HepG2 (cell line): ENCODE measurements around the gene PPP3CB. TPM values are rescaled to one million over a fixed set of nuclear protein-coding genes. Genes with fewer than 3 reads are reported as not detected.

Experiments used
- ATM ChIP-seq: fragments of 450-650 bp; IDR thresholded peaks from 2 replicates; pipeline ENCODE4 v1.7.1; 2017; ENCODE audit warnings: mild to moderate bottlenecking, borderline replicate concordance
- IRF9 ChIP-seq: sonication (generic); formaldehyde crosslinking; IDR thresholded peaks from 2 replicates; pipeline ENCODE4 v1.8.0; 2022; ENCODE audit warnings: missing genetic modification reagents, mild to moderate bottlenecking, borderline replicate concordance
- KLF13 ChIP-seq: sonication (generic); formaldehyde crosslinking; IDR thresholded peaks from 2 replicates; pipeline ENCODE4 v1.4.0; 2020; ENCODE audit warnings: mild to moderate bottlenecking, missing genetic modification reagents
- KLF6 ChIP-seq: IDR thresholded peaks from 2 replicates; pipeline ENCODE4 v1.8.0; 2016; ENCODE audit warnings: missing biosample characterization, missing genetic modification reagents
- MIER3 ChIP-seq: IDR thresholded peaks from 2 replicates; pipeline ENCODE4 v1.6.1; 2016; ENCODE audit warnings: missing compliant biosample characterization, borderline replicate concordance
- XBP1 ChIP-seq: sonication (generic); formaldehyde crosslinking; IDR thresholded peaks from 2 replicates; pipeline ENCODE4 v1.5.0; 2020; ENCODE audit warnings: missing genetic modification reagents
- ZFP62 ChIP-seq: sonication (generic); formaldehyde crosslinking; IDR thresholded peaks from 2 replicates; pipeline ENCODE4 v1.4.0; 2020; ENCODE audit warnings: missing genetic modification reagents
- ZNF121 ChIP-seq: sonication (generic); formaldehyde crosslinking; IDR thresholded peaks from 2 replicates; pipeline ENCODE4 v1.5.0; 2020; ENCODE audit warnings: mild to moderate bottlenecking, missing genetic modification reagents
- ZNF280D ChIP-seq: sonication (generic); formaldehyde crosslinking; IDR thresholded peaks from 2 replicates; pipeline ENCODE4 v1.5.1; 2020; ENCODE audit warnings: mild to moderate bottlenecking, missing genetic modification reagents
- ZNF468 ChIP-seq: sonication (generic); formaldehyde crosslinking; IDR thresholded peaks from 2 replicates; pipeline ENCODE4 v1.8.0; 2022; ENCODE audit warnings: mild to moderate bottlenecking, moderate library complexity, missing genetic modification reagents
- ZNF788 ChIP-seq: sonication (generic); formaldehyde crosslinking; IDR thresholded peaks from 2 replicates; pipeline ENCODE4 v1.5.0; 2020; ENCODE audit warnings: mild to moderate bottlenecking, missing genetic modification reagents, borderline replicate concordance
- ZNF850 ChIP-seq: sonication (generic); formaldehyde crosslinking; conservative IDR thresholded peaks from 2 replicates; pipeline ENCODE4 v1.9.0; 2021; ENCODE audit warnings: mild to moderate bottlenecking, missing genetic modification reagents
- ZSCAN9 ChIP-seq: IDR thresholded peaks from 2 replicates; pipeline ENCODE4 v1.6.1; 2016; ENCODE audit warnings: borderline replicate concordance
- polyA plus RNA-seq, 8 experiments: library from polyadenylated mRNA; depleted of rRNA in 3 of 8; stranded (reverse) in 7 of 8; unstranded in 1 of 8; fragments of >200 nt; fragmentation: Illumina TruSeq in 4 of 8; extraction: Trizol in 4 of 8; gene quantifications; 2 replicates each; pipeline versions ENCODE4 v1.2.1 to v1.2.3, GENCODE V29; 2011 to 2016; ENCODE audit warnings: low read depth in 4 of 8, missing spikeins in 1 of 8, mixed read lengths in 1 of 8; ENCODE audit not compliant: insufficient read depth in 1 of 8
- total RNA-seq, 5 experiments: library from RNA; depleted of rRNA; stranded (reverse); fragments of >200 nt; fragmentation: Illumina TruSeq; extraction: Trizol; gene quantifications; 2 replicates each; pipeline ENCODE4 v1.2.3, GENCODE V29; 2016; ENCODE audit warnings: low read depth in 1 of 5
- TF ChIP-seq, protein P1 (sequence below): IDR thresholded peaks from 2 replicates; pipeline ENCODE4 v1.6.1; 2012; ENCODE audit warnings: low read length, improper control_type of control experiment
- TF ChIP-seq, protein P2 (sequence below): sonication (generic); formaldehyde crosslinking; IDR thresholded peaks from 2 replicates; pipeline ENCODE4 v1.4.0; 2020; ENCODE audit warnings: missing genetic modification reagents, borderline replicate concordance
- TF ChIP-seq, protein P3 (sequence below): sonication (generic); formaldehyde crosslinking; IDR thresholded peaks from 2 replicates; pipeline ENCODE4 v1.8.0; 2022; ENCODE audit warnings: missing genetic modification reagents, mild to moderate bottlenecking, inconsistent platforms, borderline replicate concordance

PPP3CB gene
- total and polyA plus RNA-seq, 2 of the 13 experiments (the other 11 are each of a cell fraction or from before 2014, with no cell fraction given): 8.7 to 11.4 TPM

- TF ChIP-seq XBP1 (no peak), ZNF788 (CRISPR knock-in tag) (peak; percentile 58; the same call in 1 of the 2 replicates), IRF9 (no peak; the same call in 1 of the 2 replicates), KLF13 (CRISPR knock-in tag) (0 out of 2 replicates have a peak, but pooled peaks have one; percentile 82), ZNF850 (CRISPR knock-in tag) (no peak), ZNF468 (CRISPR knock-in tag) (no peak), MIER3 (CRISPR knock-in tag) (peak; percentile 30; the same call in 1 of the 2 replicates), ZNF280D (CRISPR knock-in tag) (0 out of 2 replicates have a peak, but pooled peaks have one; percentile 47), ZNF121 (CRISPR knock-in tag) (no peak), ATM (no peak), ZFP62 (0 out of 2 replicates have a peak, but pooled peaks have one; percentile 12), ZSCAN9 (CRISPR knock-in tag) (peak; percentile 22; the same call in 1 of the 2 replicates), KLF6 (peak; percentile 36; the same call in 1 of the 2 replicates)
- TF ChIP-seq, protein P1, sequence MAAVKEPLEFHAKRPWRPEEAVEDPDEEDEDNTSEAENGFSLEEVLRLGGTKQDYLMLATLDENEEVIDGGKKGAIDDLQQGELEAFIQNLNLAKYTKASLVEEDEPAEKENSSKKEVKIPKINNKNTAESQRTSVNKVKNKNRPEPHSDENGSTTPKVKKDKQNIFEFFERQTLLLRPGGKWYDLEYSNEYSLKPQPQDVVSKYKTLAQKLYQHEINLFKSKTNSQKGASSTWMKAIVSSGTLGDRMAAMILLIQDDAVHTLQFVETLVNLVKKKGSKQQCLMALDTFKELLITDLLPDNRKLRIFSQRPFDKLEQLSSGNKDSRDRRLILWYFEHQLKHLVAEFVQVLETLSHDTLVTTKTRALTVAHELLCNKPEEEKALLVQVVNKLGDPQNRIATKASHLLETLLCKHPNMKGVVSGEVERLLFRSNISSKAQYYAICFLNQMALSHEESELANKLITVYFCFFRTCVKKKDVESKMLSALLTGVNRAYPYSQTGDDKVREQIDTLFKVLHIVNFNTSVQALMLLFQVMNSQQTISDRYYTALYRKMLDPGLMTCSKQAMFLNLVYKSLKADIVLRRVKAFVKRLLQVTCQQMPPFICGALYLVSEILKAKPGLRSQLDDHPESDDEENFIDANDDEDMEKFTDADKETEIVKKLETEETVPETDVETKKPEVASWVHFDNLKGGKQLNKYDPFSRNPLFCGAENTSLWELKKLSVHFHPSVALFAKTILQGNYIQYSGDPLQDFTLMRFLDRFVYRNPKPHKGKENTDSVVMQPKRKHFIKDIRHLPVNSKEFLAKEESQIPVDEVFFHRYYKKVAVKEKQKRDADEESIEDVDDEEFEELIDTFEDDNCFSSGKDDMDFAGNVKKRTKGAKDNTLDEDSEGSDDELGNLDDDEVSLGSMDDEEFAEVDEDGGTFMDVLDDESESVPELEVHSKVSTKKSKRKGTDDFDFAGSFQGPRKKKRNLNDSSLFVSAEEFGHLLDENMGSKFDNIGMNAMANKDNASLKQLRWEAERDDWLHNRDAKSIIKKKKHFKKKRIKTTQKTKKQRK: no peak
- TF ChIP-seq, protein P2, sequence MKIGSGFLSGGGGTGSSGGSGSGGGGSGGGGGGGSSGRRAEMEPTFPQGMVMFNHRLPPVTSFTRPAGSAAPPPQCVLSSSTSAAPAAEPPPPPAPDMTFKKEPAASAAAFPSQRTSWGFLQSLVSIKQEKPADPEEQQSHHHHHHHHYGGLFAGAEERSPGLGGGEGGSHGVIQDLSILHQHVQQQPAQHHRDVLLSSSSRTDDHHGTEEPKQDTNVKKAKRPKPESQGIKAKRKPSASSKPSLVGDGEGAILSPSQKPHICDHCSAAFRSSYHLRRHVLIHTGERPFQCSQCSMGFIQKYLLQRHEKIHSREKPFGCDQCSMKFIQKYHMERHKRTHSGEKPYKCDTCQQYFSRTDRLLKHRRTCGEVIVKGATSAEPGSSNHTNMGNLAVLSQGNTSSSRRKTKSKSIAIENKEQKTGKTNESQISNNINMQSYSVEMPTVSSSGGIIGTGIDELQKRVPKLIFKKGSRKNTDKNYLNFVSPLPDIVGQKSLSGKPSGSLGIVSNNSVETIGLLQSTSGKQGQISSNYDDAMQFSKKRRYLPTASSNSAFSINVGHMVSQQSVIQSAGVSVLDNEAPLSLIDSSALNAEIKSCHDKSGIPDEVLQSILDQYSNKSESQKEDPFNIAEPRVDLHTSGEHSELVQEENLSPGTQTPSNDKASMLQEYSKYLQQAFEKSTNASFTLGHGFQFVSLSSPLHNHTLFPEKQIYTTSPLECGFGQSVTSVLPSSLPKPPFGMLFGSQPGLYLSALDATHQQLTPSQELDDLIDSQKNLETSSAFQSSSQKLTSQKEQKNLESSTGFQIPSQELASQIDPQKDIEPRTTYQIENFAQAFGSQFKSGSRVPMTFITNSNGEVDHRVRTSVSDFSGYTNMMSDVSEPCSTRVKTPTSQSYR (CRISPR knock-in tag): no peak
- TF ChIP-seq, protein P3, sequence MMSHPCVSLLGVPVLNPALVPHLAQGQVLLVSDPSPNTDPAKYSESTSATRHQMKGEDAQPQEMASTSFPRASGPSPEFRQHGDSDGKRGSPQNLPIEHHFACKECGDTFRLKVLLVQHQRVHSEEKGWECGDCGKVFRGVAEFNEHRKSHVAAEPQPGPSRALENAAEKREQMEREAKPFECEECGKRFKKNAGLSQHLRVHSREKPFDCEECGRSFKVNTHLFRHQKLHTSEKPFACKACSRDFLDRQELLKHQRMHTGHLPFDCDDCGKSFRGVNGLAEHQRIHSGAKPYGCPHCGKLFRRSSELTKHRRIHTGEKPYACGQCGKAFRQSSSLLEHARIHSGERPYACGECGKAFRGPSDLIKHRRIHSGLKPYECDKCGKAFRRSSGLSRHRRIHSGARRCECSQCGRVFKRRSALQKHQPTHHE (CRISPR knock-in tag): peak; percentile 85; the same call in 1 of the 2 replicates
Observed at GRCh38 chr10:73413528-73414229, 82.1 kb downstream of the PPP3CB start, which contains the start of gene ANXA7 (continued).
